Mesenchymal stem cell (in vitro differentiated cells and primary cell): ENCODE measurements around the gene CHKB.

Source experiments
- DNase-seq: peaks from one replicate; pipeline ENCODE4 v3.0.0-alpha.2; 2013
- H2AFZ ChIP-seq: one replicate; pipeline ENCODE4 v1.6.1; 2013; ENCODE audit warnings: low read depth, mild to moderate bottlenecking, control low read depth, inconsistent platforms, low read length, moderate library complexity
- H2AK5ac ChIP-seq: 2 replicates; pipeline ENCODE4 v1.6.1; 2013; ENCODE audit warnings: low read length, moderate library complexity, mild to moderate bottlenecking, inconsistent platforms; ENCODE audit not compliant: severe bottlenecking
- H2BK120ac ChIP-seq: one replicate; pipeline ENCODE4 v1.6.1; 2013; ENCODE audit warnings: low read depth, mild to moderate bottlenecking, inconsistent platforms, low read length, moderate library complexity
- H2BK12ac ChIP-seq, 2 experiments: one replicate each; pipeline ENCODE4 v1.6.1; 2013; ENCODE audit warnings: inconsistent platforms in 2 of 2, low read length in 2 of 2, mild to moderate bottlenecking in 2 of 2, moderate library complexity in 2 of 2, control low read depth in 1 of 2
- H2BK15ac ChIP-seq: one replicate; pipeline ENCODE4 v1.6.1; 2013; ENCODE audit warnings: mild to moderate bottlenecking, low read depth, inconsistent platforms; ENCODE audit not compliant: poor library complexity, severe bottlenecking
- H2BK5ac ChIP-seq: 2 replicates; pipeline ENCODE4 v1.6.1; 2013; ENCODE audit warnings: low read depth, mild to moderate bottlenecking, low read length, control low read depth, inconsistent platforms; ENCODE audit not compliant: poor library complexity, severe bottlenecking
- H3K14ac ChIP-seq, 2 experiments: one replicate each; pipeline ENCODE4 v1.6.1; 2013; ENCODE audit warnings: inconsistent platforms in 2 of 2, low read length in 2 of 2, control low read depth in 1 of 2, mild to moderate bottlenecking in 1 of 2, moderate library complexity in 1 of 2
- H3K18ac ChIP-seq, 2 experiments: one replicate each; pipeline ENCODE4 v1.6.1; 2013; ENCODE audit warnings: inconsistent platforms in 2 of 2, low read length in 2 of 2, control low read depth in 1 of 2, low read depth in 1 of 2, mild to moderate bottlenecking in 1 of 2
- H3K23ac ChIP-seq, 2 experiments: one replicate each; pipeline ENCODE4 v1.6.1; 2013; ENCODE audit warnings: inconsistent platforms in 2 of 2, low read length in 2 of 2, mild to moderate bottlenecking in 2 of 2, moderate library complexity in 2 of 2, control low read depth in 1 of 2
- H3K27ac ChIP-seq: 2 replicates; pipeline ENCODE4 v1.5.1; 2013; ENCODE audit warnings: mild to moderate bottlenecking, moderate library complexity, low read length, control low read depth, inconsistent platforms; ENCODE audit not compliant: poor library complexity, severe bottlenecking
- H3K27me3 ChIP-seq, 2 experiments: 2 replicates each; pipeline versions ENCODE4 v1.6.1 to v1.7.0; 2013; ENCODE audit warnings: low read length in 2 of 2, mild to moderate bottlenecking in 2 of 2, moderate library complexity in 2 of 2, control low read depth in 1 of 2, inconsistent platforms in 1 of 2; ENCODE audit not compliant: control insufficient read depth in 1 of 2, insufficient read depth in 1 of 2
- H3K36me3 ChIP-seq, 2 experiments: 2 replicates each; pipeline versions ENCODE4 v1.6.1 to v1.7.0; 2013; ENCODE audit warnings: low read length in 2 of 2, control low read depth in 1 of 2, inconsistent platforms in 1 of 2, low read depth in 1 of 2, mild to moderate bottlenecking in 1 of 2; ENCODE audit not compliant: insufficient read depth in 2 of 2, control insufficient read depth in 1 of 2
- H3K4ac ChIP-seq, 2 experiments: one replicate each; pipeline ENCODE4 v1.6.1; 2013; ENCODE audit warnings: inconsistent platforms in 2 of 2, low read length in 2 of 2, mild to moderate bottlenecking in 2 of 2, moderate library complexity in 2 of 2, control low read depth in 1 of 2, low read depth in 1 of 2
- H3K4me1 ChIP-seq: 2 replicates; pipeline ENCODE4 v1.6.1; 2013; ENCODE audit warnings: low read depth, low read length, control low read depth; ENCODE audit not compliant: control insufficient read depth, insufficient read depth
- H3K4me2 ChIP-seq: 2 replicates; pipeline ENCODE4 v1.6.1; 2013; ENCODE audit warnings: low read length, mild to moderate bottlenecking, inconsistent platforms; ENCODE audit not compliant: poor library complexity, severe bottlenecking
- H3K4me3 ChIP-seq, 2 experiments: 2 replicates each; pipeline versions ENCODE4 v1.5.1 to v1.7.0; 2013; ENCODE audit warnings: low read length in 2 of 2, mild to moderate bottlenecking in 2 of 2, control low read depth in 1 of 2, low read depth in 1 of 2; ENCODE audit not compliant: insufficient read depth in 1 of 2
- H3K79me1 ChIP-seq: replicated peaks from 2 replicates; pipeline ENCODE4 v1.6.1; 2013; ENCODE audit warnings: mild to moderate bottlenecking, control low read depth, low read length, inconsistent platforms; ENCODE audit not compliant: poor library complexity, severe bottlenecking
- H3K9ac ChIP-seq: 2 replicates; pipeline ENCODE4 v1.7.0; 2013; ENCODE audit warnings: mild to moderate bottlenecking, low read length, moderate library complexity
- H3K9me3 ChIP-seq: 2 replicates; pipeline ENCODE4 v1.7.0; 2013; ENCODE audit warnings: mild to moderate bottlenecking, low read length; ENCODE audit not compliant: control insufficient read depth
- H4K8ac ChIP-seq: one replicate; pipeline ENCODE4 v1.6.1; 2013; ENCODE audit warnings: inconsistent platforms, mild to moderate bottlenecking, low read length, moderate library complexity
- H4K91ac ChIP-seq: one replicate; pipeline ENCODE4 v1.6.1; 2013; ENCODE audit warnings: mild to moderate bottlenecking, low read length, inconsistent platforms
- WGBS: methylation state at CpG from one replicate; pipeline ENCODE4 v1.1.7; 2013; ENCODE audit warnings: mixed read lengths; 5-methylcytosine and 5-hydroxymethylcytosine counted together

Gene CHKB

DNA sequence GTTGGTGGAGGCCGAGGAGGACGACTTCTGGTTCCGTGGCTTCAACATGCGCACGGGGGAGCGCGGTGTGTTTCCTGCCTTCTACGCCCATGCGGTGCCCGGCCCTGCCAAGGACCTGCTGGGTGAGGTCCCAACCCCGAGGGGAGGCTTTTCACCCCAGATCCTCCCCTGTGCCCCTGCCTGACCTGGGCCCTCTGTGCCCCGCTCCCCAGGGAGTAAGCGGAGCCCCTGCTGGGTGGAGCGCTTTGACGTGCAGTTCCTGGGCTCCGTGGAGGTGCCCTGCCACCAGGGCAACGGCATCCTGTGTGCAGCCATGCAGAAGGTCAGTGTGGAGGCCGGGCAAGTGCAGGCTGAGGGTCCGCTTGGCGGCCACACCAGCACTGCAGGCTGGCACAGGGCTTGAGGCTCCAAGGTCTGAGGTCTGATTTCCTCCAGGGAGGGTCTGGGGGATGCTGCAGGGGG is 23.0 kb upstream of the CHKB start:
- Histone ChIP-seq H2BK15ac (no peak overlapping the region), H4K8ac (no peak overlapping the region), H3K4me2 (no peak overlapping the region), H3K79me1 (no peaks in the 10 kb centered on the region), H3K27ac (no peak overlapping the region), H3K14ac (no peak overlapping the region), H2BK120ac (no peak overlapping the region), H3K4me1 (peaks cover 3% of the 10 kb centered on the region), H3K27me3 (peaks cover 57 to 86% of the 10 kb centered on the region in 2 experiments), H3K18ac (no peak overlapping the region), H2BK12ac (no peak overlapping the region), H4K91ac (no peak overlapping the region), H2AFZ (no peak overlapping the region), H3K36me3 (peaks cover 0 to 7% of the 10 kb centered on the region in 2 experiments), H3K4me3 (no peak overlapping the region), H2AK5ac (no peak overlapping the region), H3K9me3 (no peaks in the 10 kb centered on the region), H3K23ac (no peak overlapping the region), H3K9ac (no peak overlapping the region), H2BK5ac (no peak overlapping the region), H3K4ac (no peak overlapping the region)
- no peak for DNase-seq
- WGBS: 95% methylated on average over 20 of the region's 20 CpGs

DNA sequence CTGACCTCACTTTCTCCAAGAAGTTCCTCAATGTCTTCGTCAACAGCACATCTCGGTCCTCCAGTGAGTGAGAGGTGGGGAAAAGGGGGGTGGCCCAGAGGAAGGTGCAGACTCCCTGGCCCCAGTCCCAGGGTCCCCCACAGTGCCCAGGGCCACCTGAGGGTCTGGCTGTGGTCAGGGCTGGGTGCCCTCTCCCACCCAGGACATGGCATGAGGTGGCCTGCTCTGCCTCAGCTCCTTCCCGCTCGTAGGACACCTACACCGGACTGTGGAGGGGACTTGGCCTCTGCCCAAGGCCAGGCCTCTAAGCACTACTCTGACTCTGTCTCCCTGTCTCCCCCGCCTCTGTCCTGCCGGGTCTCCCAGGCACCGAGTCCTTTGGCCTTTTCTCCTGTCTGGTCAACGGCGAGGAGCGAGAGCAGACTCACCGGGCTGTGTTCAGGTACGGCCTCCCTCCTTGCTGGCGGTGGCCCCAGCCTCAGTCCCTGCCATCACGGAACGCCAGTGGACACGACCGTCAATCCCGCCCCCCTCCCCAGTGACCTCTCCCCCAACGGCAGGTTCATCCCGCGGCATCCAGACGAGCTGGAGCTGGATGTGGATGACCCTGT is 22.5 kb upstream of the CHKB start:
- H3K36me3 ChIP-seq: peaks cover 0 to 7% of the 10 kb centered on the region in 2 experiments
- H4K91ac ChIP-seq: no peak overlapping the region
- H2AK5ac ChIP-seq: no peak overlapping the region
- H3K23ac ChIP-seq: no peak overlapping the region
- H2BK5ac ChIP-seq: no peak overlapping the region
- no peak overlapping the region for H3K4ac ChIP-seq
- H3K9me3 ChIP-seq: no peaks in the 10 kb centered on the region
- no peak overlapping the region for H3K9ac ChIP-seq
- no peak overlapping the region for H3K27ac ChIP-seq
- H3K18ac ChIP-seq: no peak overlapping the region
- no peak overlapping the region for H2BK15ac ChIP-seq
- no peak overlapping the region for H4K8ac ChIP-seq
- H3K4me2 ChIP-seq: no peak overlapping the region
- no peak for DNase-seq
- H2BK12ac ChIP-seq: no peak overlapping the region
- WGBS: 95% methylated on average over 16 of the region's 23 CpGs
- no peak overlapping the region for H2BK120ac ChIP-seq
- no peak overlapping the region for H2AFZ ChIP-seq
- peaks cover 52 to 81% of the 10 kb centered on the region in 2 experiments for H3K27me3 ChIP-seq
- H3K14ac ChIP-seq: no peak overlapping the region
- no peaks in the 10 kb centered on the region for H3K79me1 ChIP-seq
- H3K4me1 ChIP-seq: peaks cover 4% of the 10 kb centered on the region
- H3K4me3 ChIP-seq: no peak overlapping the region

DNA sequence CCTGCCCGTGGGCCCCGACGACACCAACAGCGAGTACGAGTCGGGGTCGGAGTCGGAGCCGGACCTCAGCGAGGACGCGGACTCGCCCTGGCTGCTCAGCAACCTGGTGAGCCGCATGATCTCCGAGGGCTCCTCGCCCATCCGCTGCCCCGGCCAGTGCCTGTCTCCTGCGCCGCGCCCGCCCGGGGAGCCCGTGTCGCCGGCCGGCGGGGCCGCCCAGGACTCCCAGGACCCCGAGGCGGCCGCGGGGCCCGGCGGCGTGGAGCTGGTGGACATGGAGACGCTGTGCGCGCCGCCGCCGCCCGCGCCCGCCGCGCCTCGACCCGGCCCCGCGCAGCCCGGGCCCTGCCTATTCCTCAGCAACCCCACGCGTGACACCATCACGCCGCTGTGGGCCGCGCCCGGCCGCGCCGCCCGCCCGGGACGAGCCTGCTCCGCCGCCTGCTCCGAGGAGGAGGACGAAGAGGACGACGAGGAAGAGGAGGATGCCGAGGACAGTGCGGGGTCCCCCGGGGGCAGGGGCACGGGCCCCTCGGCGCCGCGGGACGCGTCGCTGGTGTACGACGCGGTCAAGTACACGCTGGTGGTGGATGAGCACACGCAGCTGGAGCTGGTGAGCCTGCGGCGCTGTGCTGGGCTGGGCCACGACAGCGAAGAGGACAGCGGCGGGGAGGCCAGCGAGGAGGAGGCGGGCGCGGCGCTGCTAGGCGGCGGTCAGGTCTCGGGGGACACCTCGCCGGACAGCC is 21.8 kb upstream of the CHKB start:
- WGBS: 72% methylated on average over 90 of the region's 103 CpGs
- Histone ChIP-seq H3K4me2 (no peak overlapping the region), H3K27me3 (peaks cover 55 to 79% of the 10 kb centered on the region in 2 experiments), H3K14ac (no peak overlapping the region), H4K91ac (no peak overlapping the region), H2BK120ac (no peak overlapping the region), H3K4ac (no peak overlapping the region), H2AFZ (no peak overlapping the region), H3K4me3 (no peak overlapping the region), H2BK15ac (no peak overlapping the region), H2BK12ac (no peak overlapping the region), H3K9ac (no peak overlapping the region), H3K27ac (no peak overlapping the region), H2AK5ac (no peak overlapping the region), H2BK5ac (no peak overlapping the region), H3K18ac (no peak overlapping the region), H3K9me3 (no peaks in the 10 kb centered on the region), H3K36me3 (peaks cover 0 to 7% of the 10 kb centered on the region in 2 experiments), H3K79me1 (no peaks in the 10 kb centered on the region), H4K8ac (no peak overlapping the region), H3K4me1 (peaks cover 9% of the 10 kb centered on the region), H3K23ac (no peak overlapping the region)
- no peak for DNase-seq

DNA sequence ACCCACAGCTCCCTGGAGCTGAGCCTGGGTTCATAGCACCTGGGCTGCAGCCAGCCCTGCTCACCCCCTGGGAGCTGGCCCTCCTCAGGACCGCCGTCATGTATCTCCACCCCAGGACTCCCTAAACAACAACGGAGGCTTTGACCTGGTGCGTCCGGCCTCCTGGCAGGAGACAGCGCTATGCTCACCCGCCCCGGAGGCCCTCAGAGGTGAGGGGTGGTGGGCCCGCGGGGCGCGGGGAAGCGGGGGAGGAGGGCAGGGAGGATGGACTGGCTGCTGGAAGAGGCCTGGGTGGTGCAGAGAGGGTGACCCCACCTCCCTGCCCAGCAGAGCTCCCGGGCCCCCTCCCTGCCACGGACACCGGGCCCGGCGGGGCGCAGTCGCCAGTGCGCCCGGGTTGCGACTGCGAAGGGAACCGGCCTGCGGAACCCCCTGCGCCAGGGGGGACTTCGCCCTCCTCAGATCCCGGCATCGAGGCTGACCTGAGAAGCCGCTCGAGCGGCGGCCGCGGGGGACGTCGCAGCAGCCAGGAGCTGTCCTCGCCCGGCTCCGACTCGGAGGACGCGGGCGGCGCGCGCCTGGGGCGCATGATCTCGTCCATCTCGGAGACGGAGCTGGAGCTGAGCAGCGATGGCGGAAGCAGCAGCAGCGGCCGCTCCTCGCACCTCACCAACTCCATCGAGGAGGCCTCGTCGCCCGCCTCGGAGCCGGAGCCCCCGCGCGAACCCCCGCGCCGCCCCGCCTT is 21.0 kb upstream of the CHKB start:
- Histone ChIP-seq H2BK120ac (no peak overlapping the region), H3K14ac (no peak overlapping the region), H3K27me3 (peaks cover 59 to 77% of the 10 kb centered on the region in 2 experiments), H3K27ac (no peak overlapping the region), H3K79me1 (no peaks in the 10 kb centered on the region), H2BK12ac (no peak overlapping the region), H3K36me3 (peaks cover 0 to 7% of the 10 kb centered on the region in 2 experiments), H2AK5ac (no peak overlapping the region), H3K9ac (no peak overlapping the region), H4K8ac (no peak overlapping the region), H4K91ac (no peak overlapping the region), H2BK5ac (no peak overlapping the region), H3K4me1 (peaks cover 9% of the 10 kb centered on the region), H3K18ac (no peak overlapping the region), H3K4me2 (no peak overlapping the region), H3K9me3 (no peaks in the 10 kb centered on the region), H3K23ac (no peak overlapping the region), H2AFZ (no peak overlapping the region), H3K4ac (no peak overlapping the region), H2BK15ac (no peak overlapping the region), H3K4me3 (no peak overlapping the region)
- no peak for DNase-seq
- WGBS: 46% methylated on average over 66 of the region's 70 CpGs
